Dermis microvascular lymphatic vessel endothelial cell (primary cell): Measurements from ENCODE around the gene TCF15. TPM values are rescaled to one million over a fixed set of nuclear protein-coding genes. Genes with fewer than 3 reads are reported as not detected.
"Not testable (repeated sequence)": the region's sequence is repeated elsewhere in the genome, so short reads cannot be mapped to it uniquely, and the experiment has no call there.

ENCODE experiments used
- DNase-seq, 2 donors: peaks; one replicate each; pipeline versions ENCODE4 v3.0.0 to v3.0.0-alpha.2; 2010; ENCODE audit warnings: low read depth in 2 of 2
- total RNA-seq: library from RNA; depleted of rRNA; stranded (reverse); fragments of >200 nt; gene quantifications from 2 replicates; pipeline ENCODE4 v1.2.1, GENCODE V29; 2014

TCF15 gene
- total RNA-seq, 1 donor from 2014 or later = 0.77 TPM

- peak in 1 of 2 donors; percentile 30 for DNase-seq
Measured at GRCh38 chr20:642398-643174, 32.5 kb upstream of the TCF15 start.

GRCh38 chr20:642013-642397, 31.9 kb upstream of the TCF15 start:
- not testable (repeated sequence) for DNase-seq

GRCh38 chr20:641516-641875, 31.4 kb upstream of the TCF15 start:
- DNase-seq = no peak

- DNase-seq = no peak
Measured at GRCh38 chr20:640674-641515, 30.8 kb upstream of the TCF15 start.

- no peak for DNase-seq
Measured at GRCh38 chr20:638579-638978, 28.5 kb upstream of the TCF15 start.

GRCh38 chr20:637559-637958, 27.4 kb upstream of the TCF15 start:
- no peak for DNase-seq

GRCh38 chr20:635893-636338, 25.8 kb upstream of the TCF15 start:
- DNase-seq = no peak

- no peak for DNase-seq
Measured at GRCh38 chr20:635028-635892, 25.2 kb upstream of the TCF15 start.

- DNase-seq = no peak
Measured at GRCh38 chr20:634148-634925, 24.2 kb upstream of the TCF15 start.

- DNase-seq = no peak
Measured at GRCh38 chr20:631101-631500, 21.0 kb upstream of the TCF15 start.

GRCh38 chr20:626579-626978, 16.5 kb upstream of the TCF15 start:
- DNase-seq = no peak

GRCh38 chr20:625360-625932, 15.3 kb upstream of the TCF15 start:
- DNase-seq = peak in 1 of 2 donors; percentile 22

- DNase-seq = no peak
Measured at GRCh38 chr20:623704-624103, 13.6 kb upstream of the TCF15 start.

GRCh38 chr20:623021-623420, 12.9 kb upstream of the TCF15 start:
- no peak for DNase-seq

- DNase-seq = no peak
Measured at GRCh38 chr20:622161-622560, 12.1 kb upstream of the TCF15 start.

- DNase-seq = no peak
Measured at GRCh38 chr20:621125-621756, 11.1 kb upstream of the TCF15 start.

GRCh38 chr20:620246-620645, 10.1 kb upstream of the TCF15 start:
- no peak for DNase-seq

GRCh38 chr20:618980-619379, 8.9 kb upstream of the TCF15 start:
- no peak for DNase-seq

- DNase-seq = no peak
Measured at GRCh38 chr20:617934-618690, 8.0 kb upstream of the TCF15 start.
